ENCODE measurements around the gene KIAA0408.
"Not testable (repeated sequence)": the region's sequence is repeated elsewhere in the genome, so short reads cannot be mapped to it uniquely, and the experiment has no call there.

Gene KIAA0408

DNA sequence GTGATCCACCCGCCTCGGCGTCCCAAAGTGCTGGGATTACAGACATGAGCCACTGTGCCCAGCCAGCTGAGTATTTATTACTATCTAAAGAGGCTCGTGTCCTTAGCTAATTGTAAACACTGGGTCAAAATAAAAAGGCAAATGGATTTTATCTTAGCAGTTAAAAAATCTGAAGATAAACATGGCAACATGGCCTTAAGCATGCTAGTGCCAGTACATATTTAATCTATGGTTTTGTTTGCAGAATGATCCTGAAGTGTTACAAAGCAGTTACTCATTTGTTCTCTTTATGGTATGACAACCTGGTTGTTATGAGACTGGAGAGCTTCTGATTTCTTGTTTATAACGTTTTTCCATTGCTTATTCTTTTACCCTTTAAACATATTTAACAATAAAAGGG lies 3.9 kb upstream of the KIAA0408 start:
- no peak for DNase-seq (ENCODE audit: low read depth)

DNA sequence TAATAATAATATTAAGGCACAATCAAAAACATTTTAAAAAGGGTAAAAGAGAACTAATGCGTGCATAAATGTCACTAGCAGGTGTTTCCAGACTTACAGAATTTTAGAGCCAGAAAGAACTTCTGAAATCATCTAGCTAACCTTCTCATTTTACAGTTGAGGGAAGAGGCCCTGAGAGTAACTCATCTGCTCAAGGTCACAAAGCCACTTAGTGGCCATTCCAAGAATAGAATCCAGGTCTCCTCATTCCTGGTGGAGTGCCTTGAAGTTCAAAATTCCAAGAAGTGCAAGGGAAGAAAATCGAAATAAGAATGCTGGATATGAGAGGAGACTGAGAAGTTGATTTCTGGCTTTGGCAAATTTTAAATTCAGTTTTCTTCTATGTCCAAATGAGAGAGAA lies 3.2 kb upstream of the KIAA0408 start:
- no peak for DNase-seq (ENCODE audit: low read depth)

DNA sequence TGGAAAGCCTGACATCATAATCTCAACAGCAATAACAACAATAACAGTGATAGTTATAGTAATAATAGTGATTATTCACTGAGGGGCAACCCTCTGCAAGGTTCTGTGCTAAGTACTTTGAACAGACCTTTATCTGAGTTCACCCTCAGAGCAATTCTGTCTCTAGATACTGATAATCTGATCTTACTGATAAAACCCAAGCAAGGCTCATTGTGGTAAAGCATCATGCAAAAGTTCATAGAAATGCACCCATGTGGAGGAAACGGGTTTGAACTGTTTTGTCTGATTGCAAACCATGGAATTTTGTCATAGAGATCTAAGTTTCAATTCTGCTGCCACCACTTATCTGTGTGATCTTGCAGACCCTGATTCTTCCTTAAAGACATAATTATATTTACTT lies 1.3 kb upstream of the KIAA0408 start:
- no peak for DNase-seq (ENCODE audit: low read depth)

DNA sequence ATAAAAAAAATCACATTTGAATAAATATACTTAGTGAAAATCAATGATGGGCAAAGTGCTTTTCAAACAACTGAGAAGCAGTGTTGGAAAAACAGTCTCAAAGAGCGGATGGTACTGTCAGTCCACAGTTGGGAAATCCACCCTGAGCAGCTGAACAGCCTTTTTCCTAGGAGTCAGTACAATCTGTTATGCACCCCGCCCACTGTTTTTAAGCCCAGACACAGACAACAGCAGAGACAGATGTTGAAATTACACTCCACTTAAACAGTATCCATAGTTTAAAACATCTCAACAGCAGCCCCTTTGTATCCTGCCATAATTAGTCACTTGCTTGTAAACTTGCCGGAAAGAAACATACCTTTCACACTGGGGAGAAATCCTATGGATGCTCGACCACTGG lies 372 bp downstream of the KIAA0408 start:
- no peak for DNase-seq (ENCODE audit: low read depth)

DNA sequence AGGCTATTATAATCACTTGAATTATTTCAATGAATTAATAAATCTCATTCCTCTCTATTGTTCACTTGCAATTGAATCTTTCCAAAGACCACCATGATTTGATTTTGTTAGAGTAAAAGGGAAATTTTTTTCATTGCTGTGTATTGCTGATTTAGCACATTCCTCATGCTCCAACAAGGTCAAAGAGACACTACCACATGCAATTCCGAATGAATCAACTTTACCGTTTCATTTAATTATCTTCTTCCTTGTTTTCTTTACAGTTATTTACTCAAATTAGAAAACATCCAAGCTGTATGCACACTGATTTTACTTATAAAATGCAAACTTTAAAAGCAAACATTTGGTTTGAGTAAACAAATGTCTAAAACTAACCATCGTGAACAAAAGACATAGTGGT lies 967 bp downstream of the KIAA0408 start:
- no peak for DNase-seq (ENCODE audit: low read depth)

DNA sequence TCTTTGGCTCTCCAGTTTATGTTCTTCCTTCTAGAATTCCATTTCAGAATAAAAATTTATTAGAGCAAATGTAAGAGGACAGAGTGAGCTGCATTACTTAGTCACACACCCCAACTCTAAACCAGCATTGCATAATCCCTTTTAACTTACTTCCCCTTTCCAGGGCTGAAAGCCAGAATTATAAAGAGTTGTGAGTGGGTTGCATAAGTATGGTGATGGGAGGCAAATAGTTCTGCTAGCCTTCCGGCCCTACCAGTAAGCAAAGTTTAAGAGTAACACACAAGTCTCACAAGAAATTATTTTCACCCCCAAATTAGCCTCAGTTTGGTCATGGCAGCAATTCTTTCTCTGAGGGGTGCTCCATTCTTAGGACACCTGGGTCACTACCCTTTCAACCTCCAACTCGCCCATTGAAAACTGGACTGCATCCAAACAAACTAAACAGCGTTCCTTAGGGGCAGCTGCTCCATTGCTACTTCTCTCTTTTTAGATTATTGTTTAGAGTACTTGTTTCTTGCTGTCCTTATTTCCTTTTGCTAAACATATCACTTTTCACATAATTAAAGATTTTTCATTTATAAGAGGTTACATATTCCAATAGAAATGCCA lies 1.6 kb downstream of the KIAA0408 start:
- DNase-seq (ENCODE audit: low read depth): no peak

DNA sequence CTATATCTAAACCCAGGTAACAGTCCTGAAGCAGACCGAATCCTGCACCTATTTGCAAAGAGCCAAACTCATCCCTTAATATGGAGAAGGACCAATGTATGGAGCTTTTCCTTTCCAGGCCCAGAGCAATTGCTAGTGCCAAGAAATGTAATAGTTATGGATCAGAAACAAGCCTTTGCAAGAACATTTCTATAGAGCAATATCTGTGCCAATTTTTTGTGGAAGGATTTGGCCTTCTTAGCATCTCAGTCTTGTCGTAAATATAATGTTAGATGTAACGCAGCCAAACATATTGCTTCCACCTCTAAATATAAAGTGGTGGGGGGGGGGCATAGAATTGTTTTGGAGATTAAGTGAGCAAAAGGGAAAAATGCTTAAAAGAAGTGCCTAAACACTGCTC lies 2.7 kb downstream of the KIAA0408 start:
- no peak for DNase-seq (ENCODE audit: low read depth)

DNA sequence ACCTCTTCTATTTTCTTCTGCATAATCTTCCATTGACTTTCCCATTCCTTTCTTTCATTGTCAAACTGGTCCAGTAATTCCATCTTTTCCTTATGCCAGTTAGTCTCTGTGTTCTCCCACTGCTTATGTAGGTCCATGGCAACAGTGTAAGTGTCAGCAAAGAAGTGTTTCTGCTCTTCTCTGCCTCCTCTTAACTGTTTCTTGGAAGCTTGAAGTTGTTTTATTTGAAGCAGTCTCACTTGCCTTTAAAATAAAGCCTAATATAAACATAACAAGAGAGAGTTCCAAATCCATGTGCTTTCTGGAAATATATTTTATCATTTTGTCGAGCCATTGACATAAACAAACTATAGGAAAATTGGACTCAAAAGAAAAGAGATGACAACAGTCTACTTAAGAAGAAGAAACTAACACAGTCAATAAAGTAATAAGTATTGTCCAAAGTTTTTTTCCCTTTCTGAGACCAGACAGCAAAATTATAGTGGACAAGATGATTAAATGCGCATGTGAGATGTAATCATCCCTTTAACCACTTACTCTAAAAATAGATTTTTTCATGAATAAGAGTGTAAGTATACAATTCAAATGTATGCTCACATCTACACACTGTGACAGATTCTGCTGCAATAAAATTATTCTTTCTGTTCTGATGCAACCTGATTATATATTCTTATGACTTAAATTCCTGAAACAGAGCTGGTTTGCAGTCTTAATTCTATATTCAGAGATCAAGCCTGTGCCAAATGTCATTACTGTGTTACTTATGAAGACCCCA lies 5.2 kb downstream of the KIAA0408 start:
- DNase-seq (ENCODE audit: low read depth): no peak

DNA sequence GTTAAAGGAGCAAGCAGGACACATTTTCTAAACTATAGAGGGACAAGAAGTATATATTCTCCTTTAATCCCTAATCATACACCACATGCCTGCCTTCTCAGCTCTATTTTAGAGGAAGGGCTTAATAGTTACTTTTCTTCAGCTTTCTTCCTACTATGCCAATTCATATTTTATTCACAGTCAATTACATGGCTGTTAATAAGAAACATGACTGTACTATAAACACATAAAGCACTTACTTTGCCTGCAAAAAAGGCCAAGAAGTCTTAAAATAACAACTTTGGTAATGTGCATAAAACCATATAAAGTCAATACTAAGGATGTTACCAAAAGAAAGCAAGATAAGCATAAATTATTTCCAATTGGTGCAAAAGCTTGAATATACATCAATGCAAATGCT lies 6.4 kb downstream of the KIAA0408 start:
- DNase-seq (ENCODE audit: low read depth): no peak

DNA sequence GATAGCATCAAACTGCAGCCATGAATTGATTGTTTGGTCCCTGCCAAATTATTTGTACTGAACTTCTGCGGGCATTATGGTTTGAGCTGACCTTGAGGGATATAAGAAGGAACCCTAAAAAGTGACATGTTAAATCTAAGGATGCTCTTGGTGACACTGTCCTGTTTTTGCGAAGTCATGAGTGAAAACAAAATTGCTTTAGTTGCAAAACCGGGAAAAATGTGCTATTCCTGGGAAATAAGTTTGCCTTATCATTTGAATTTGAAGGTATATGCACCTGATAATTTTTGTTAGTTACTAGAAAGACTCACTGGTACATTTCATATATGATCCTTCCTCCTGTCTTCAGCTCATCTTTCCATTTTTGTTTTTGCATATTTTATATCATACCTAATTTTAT lies 7.8 kb downstream of the KIAA0408 start:
- DNase-seq (ENCODE audit: low read depth): no peak

DNA sequence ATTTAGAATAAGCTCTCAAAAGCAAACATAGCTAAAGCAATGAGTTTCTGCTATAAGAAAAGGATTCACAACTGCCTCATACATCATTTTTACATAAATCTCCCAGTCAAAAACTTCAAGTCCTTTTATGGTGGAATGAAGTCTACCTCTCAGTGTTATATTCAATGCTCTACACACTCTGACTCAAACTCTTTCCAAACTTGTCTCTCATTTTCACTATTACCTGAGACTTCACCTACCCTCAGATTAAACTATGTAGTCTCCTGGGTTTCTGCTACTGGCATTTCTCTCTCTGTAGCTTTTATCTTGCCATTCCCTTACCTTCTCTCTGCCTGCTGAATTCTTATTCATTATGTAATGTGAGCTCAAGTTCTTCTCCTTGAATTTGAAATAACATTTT lies 11.4 kb downstream of the KIAA0408 start:
- no peak for DNase-seq (ENCODE audit: low read depth)

DNA sequence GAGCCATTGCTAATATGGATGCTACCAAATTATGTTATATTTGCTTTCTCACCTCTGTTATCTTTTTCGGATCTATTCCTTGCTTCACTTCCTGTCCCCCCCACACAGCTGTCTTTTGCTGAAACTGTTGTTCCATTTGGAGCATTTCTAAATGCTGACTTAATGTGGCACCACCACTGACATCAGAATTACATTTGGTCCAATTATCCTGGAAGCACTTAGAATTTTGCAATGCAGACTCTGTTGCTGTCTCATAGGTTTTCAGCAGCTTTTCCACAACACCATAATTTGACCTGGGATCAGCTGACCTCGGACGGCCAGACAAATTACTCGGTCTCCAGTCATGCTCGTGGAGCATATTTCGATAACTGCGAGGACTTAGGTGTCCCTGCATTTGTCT lies 12.8 kb downstream of the KIAA0408 start:
- no peak for DNase-seq (ENCODE audit: low read depth)

DNA sequence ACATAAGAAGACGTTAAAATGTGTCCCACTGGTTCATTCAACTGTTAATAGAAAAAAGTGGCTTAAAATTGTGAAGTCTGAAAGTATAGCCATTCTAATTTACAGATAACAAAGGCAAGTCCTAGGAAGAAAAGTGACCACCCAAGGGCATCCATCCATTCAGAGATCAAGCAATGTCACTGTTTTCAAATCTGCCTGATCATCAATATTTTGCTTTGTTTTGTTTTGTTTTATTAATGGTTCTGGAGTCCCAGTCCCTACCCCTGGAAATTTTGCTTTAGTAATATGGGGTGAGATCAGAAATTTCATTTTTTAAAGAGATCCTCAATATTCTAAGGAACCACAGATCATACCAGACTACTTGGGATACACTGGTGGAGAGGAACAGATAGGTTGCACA lies 17.3 kb downstream of the KIAA0408 start:
- DNase-seq (ENCODE audit: low read depth): no peak

DNA sequence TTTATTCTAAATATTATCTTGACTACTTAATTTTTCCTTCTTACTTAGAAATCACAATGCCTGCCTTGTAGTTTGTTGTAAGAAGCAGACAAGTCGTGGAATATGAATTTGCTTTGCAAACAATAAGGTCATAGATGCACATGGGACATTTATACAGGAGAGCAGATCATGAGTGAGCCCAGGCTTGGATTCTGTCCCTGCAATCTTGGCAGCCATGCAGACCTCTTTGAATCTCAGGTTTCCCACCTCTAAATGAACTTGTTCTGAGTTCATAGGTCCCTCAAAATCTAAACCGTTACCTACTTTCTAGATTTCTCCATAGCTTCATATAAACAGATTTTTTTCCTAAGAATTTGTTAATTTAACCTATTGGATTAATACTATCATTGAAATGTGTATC lies 19.5 kb downstream of the KIAA0408 start:
- DNase-seq (ENCODE audit: low read depth): no peak

DNA sequence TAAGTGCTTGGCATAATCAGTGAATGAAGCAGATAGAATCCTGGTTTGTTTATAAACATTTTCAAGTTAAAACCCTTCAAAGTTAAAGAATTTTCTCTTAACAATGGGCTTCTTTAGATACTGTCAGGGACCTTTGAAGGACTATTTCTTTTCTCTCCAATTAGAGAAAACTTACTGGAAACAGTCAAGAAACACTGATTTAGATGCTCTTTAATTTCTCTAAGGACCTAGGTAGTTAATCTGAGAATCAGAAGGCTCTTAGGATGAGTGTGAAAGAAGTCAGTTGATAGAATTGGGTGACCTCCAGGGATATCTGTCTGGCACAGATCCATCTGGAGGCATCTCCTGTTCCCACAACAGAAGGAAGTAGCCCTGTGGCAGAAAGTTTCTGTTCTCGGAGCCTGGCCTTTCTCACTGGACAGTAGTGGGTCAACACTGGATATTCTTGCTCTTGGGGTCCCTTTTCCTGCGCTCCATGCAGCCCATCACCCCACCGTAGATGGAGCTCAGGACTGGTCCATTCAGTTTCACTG lies 22.5 kb downstream of the KIAA0408 start:
- DNase-seq (ENCODE audit: low read depth): no peak

DNA sequence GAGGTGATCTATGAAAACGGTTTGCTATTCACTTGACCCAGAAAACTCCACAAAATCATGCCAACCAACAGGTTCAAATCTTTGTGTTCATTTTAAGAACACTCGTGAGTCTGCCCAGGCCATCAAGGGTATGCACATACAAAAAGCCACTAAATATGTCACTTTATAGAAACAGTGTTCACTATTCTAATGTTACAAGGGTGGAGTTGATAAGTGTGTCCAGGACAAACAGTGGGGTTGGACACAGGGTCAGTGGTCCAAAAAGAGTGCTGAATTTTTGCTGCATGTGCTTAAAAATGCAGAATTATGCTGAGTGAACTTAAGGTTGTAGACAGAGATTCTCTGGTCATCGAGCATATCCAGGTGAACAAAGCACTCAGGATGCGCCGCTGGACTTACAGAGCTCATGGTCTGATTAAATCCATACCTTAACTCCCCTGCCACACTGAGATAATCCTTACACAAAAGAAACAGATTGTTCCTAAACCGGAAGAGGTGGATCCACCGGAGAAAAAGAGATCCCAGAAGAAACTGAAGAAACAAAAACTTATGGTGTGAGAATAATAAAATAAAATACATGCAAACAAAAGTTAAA lies 23.5 kb downstream of the KIAA0408 start:
- DNase-seq (ENCODE audit: low read depth): no peak

DNA sequence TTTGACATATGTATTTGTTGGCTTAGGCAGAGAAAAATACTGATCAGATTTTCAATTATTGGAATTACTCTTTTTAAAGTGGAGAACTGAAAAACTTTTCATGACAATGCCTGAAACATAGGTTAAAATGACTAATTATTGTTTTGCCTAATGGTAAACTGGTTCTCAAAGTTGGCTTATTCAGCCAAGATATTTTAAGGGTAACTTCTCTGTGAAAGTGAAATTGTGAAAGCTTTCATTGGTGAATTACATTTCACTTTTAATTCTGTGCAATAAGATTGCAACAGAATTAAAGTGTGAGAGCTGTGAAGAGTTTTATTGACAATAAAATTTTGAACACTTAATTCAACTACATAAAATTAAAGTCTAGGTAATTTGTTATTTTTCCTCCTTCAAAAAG lies 24.5 kb downstream of the KIAA0408 start:
- DNase-seq (ENCODE audit: low read depth): no peak

DNA sequence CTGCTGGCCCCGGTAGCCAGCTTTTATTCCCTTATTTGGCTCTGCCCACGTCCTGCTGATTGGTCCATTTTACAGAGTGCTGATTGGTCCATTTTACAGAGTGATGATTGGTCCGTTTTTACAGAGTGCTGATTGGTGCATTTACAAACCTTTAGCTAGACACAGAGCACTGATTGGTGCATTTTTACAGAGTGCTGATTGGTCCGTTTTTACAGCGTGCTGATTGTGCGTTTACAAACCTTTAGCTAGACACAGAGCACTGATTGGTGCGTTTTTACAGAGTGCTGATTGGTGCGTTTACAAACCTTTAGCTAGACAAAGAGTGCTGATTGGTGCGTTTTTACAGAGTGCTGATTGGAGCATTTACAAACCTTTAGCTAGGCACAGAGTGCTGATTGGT lies 30.6 kb downstream of the KIAA0408 start:
- DNase-seq (ENCODE audit: low read depth): not testable (repeated sequence)

DNA sequence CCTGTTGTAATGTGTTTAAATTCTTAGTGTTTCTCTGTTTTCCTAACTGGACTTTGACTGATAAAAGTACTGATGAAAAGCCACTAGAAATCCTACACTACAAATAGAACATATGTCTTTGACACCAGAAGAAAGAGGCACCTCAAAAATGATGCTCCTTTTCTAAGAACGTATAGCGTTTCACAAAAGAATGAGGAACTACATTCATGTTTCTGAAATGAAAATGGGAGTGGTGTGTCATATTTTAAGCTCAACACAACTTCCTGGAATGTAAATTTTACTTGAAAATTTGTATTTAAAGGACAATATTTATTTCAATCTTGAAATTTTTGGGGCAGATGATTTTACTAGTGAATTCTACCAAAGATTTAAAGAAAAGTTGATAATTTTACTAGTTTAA lies 35.3 kb downstream of the KIAA0408 start:
- no peak for DNase-seq (ENCODE audit: low read depth)

DNA sequence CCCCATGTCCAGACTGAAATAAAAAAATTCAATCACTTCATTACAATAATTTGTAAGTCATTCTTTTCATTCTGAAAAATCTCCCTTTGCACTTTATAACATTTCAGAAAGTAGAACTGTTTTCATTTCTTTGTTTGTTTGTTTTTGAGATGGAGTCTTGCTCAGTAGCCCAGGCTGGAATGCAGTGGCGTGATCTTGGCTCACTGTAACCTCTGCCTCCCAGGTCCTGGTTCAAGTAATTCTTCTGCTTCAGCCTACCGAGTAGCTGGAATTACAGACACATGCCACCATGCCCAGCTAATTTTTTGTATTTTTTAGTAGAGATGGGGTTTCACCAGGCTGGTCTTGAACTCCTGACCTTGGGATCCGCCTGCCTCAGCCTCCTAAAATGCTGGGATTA lies 38.0 kb downstream of the KIAA0408 start:
- DNase-seq (ENCODE audit: low read depth): not testable (repeated sequence)

DNA sequence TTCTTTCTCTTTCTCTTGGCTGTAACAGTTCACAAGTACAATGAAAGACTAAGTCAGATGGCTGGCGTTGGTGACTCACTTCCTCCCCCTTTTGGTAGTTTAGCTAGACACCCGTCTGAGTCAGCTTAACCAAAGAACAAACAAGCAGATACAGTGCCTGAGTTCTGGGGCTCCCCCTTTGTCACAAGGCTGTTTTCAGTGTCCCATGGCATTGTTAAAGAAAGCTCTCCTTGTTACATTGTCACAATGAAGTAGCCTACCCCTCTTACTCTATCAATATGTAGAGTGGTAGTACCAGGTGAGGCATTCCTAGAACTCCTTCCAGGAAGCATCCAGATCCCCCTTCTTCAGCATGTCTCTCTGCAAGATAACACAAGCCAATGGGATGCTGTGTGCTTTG lies 38.6 kb downstream of the KIAA0408 start:
- DNase-seq (ENCODE audit: low read depth): peak; percentile 63

DNA sequence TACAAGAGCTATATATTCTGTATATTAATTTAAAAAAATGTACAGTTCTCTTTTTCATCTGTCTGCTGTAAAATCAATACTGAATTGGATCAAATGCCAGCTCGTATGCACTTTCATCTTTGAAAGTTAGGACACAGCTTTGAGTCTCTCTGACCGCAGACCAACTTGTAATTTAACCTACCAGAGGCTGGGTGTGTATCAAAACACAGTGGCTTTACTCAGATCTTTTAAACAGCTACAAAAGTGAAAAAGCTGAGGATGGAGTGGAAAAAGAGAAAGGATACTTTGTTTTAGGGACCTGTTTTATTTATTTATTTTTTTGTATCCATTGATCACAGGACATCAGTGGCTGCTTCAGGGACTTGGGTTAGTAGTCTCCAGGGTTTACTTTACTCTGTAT lies 44.1 kb downstream of the KIAA0408 start:
- DNase-seq (ENCODE audit: low read depth): no peak

DNA sequence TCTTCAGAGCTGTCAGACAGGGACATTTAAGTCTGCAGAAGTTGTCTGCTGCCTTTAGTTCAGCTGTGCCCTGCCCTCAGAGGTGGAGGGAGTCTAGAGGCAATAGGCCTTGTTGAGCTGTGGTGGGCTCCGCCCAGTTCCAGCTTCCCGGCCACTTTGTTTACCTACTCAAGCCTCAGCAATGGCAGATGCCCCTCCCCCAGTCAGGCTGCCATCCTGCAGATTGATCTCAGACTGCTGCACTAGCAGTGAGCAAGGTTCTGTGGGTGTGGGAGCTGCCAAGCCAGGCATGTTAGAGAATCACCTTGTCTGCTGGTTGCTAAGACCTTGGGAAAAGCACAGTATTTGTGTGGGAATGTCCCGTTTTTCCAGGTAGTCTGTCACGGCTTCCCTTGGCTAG lies 46.1 kb downstream of the KIAA0408 start:
- DNase-seq (ENCODE audit: low read depth): not testable (repeated sequence)

All from stimulated activated CD8-positive, alpha-beta memory T cell treated with anti-CD3 and anti-CD28 coated beads, Interleukin-12 subunit alpha, Interleukin-12 subunit beta, amount 100 ng/mL, for 1 hour (primary cell).